ENCODE measurements around the gene CTR9. TPM values are rescaled to one million over a fixed set of nuclear protein-coding genes. Genes with fewer than 3 reads are reported as not detected.

Gene CTR9
- total and polyA plus RNA-seq, 9 of the 15 experiments (the other 6 are each of a cell fraction or from before 2014, with no cell fraction given): 25.4 to 79.3 (median 47.3) TPM

- TF ChIP-seq MXD1 (CRISPR knock-in tag; IDR thresholded peaks at IDR 0.05; ENCODE audit: borderline replicate concordance, poor library complexity, severe bottlenecking) (no peak), RFX1 (IDR thresholded peaks at IDR 0.05) (no peak), DMBX1 (CRISPR knock-in tag; IDR thresholded peaks at IDR 0.05; ENCODE audit: borderline replicate concordance) (no peak), SNRNP70 (optimal IDR thresholded peaks at IDR 0.05; ENCODE audit: low read depth, low read length) (no peak), TFAP4 (CRISPR knock-in tag; IDR thresholded peaks at IDR 0.05; ENCODE audit: borderline replicate concordance) (peak; percentile 69; the same call in 1 of the 2 replicates), SREBF1 (IDR thresholded peaks at IDR 0.05; ENCODE audit: borderline replicate concordance, low read depth, low read length) (no peak), POLR2H (tag; IDR thresholded peaks at IDR 0.05; ENCODE audit: low read depth) (no peak), ZNF584 (CRISPR knock-in tag; IDR thresholded peaks at IDR 0.05; ENCODE audit: low read depth) (no peak), ZNF511 (CRISPR knock-in tag; IDR thresholded peaks at IDR 0.05) (no peak), NR2F6 (CRISPR knock-in tag; IDR thresholded peaks at IDR 0.05) (no peak), PREB (CRISPR knock-in tag; IDR thresholded peaks at IDR 0.05) (no peak), NFE2L1 (tag; IDR thresholded peaks at IDR 0.05; ENCODE audit: borderline replicate concordance, low read depth) (no peak), ZNF140 (CRISPR knock-in tag; IDR thresholded peaks at IDR 0.05) (no peak), CBX5 (IDR thresholded peaks at IDR 0.05; ENCODE audit: borderline replicate concordance, low read depth) (no peak), RBM25 (IDR thresholded peaks at IDR 0.05; ENCODE audit: low read depth, low read length, severe bottlenecking) (no peak), MYBL2 (IDR thresholded peaks at IDR 0.05; ENCODE audit: low read depth) (no peak), MYBL2 (CRISPR knock-in tag; IDR thresholded peaks at IDR 0.05; ENCODE audit: borderline replicate concordance) (no peak), MYNN (IDR thresholded peaks at IDR 0.05) (peak; percentile 69; the same call in 1 of the 2 replicates), MYNN (CRISPR knock-in tag; IDR thresholded peaks at IDR 0.05) (no peak), ELF2 (CRISPR knock-in tag; IDR thresholded peaks at IDR 0.05) (no peak), ZNF398 (CRISPR knock-in tag; IDR thresholded peaks at IDR 0.05) (no peak), ETV5 (CRISPR knock-in tag; IDR thresholded peaks at IDR 0.05; ENCODE audit: low read depth) (no peak), ZSCAN29 (IDR thresholded peaks at IDR 0.05) (no peak), RCOR1 (IDR thresholded peaks at IDR 0.05; ENCODE audit: borderline replicate concordance in 1 of 2, low read depth in 2 of 2, low read length in 2 of 2) (peak in 1 of 2 experiments; percentile 90; a peak in 2 of 4 replicates)
Observed at GRCh38 chr11:10742460-10743208, 8.4 kb upstream of the CTR9 start (continued).
